HepG2 (cell line): Measurements from ENCODE around the gene TET2.

Experiments used
- ATF7 ChIP-seq, 2 experiments: fragments of 450-650 bp in 1 of 2; sonication (generic) in 1 of 2; formaldehyde crosslinking in 1 of 2; IDR thresholded peaks; 2 replicates each; pipeline versions ENCODE4 v1.4.0 to v1.6.1; 2016 to 2020; ENCODE audit warnings: antibody characterized with exemption in 1 of 2, mild to moderate bottlenecking in 1 of 2, missing genetic modification reagents in 1 of 2
- CENPT ChIP-seq: sonication (generic); formaldehyde crosslinking; IDR thresholded peaks from 2 replicates; pipeline ENCODE4 v1.8.0; 2022; ENCODE audit warnings: low read depth, mild to moderate bottlenecking, moderate library complexity, missing genetic modification reagents
- CTCF ChIP-seq: sonication (generic); formaldehyde crosslinking; IDR thresholded peaks from 2 replicates; pipeline ENCODE4 v1.5.0; 2020; ENCODE audit warnings: mild to moderate bottlenecking, missing genetic modification reagents, moderate library complexity
- NR2F6 ChIP-seq, 2 experiments: IDR thresholded peaks; 2 replicates each; pipeline ENCODE4 v1.6.1; 2016; ENCODE audit warnings: antibody characterized with exemption in 1 of 2, mild to moderate bottlenecking in 1 of 2
- POLR2A ChIP-seq, 2 experiments: IDR thresholded peaks; 2 replicates each; pipeline ENCODE4 v1.6.1; 2011; ENCODE audit warnings: low read depth in 2 of 2, low read length in 2 of 2, mild to moderate bottlenecking in 1 of 2, moderate library complexity in 1 of 2; ENCODE audit not compliant: insufficient read depth in 1 of 2
- RARG ChIP-seq: sonication (generic); formaldehyde crosslinking; IDR thresholded peaks from 2 replicates; pipeline ENCODE4 v1.4.0; 2020; ENCODE audit warnings: low read depth, mild to moderate bottlenecking, missing genetic modification reagents
- WIZ ChIP-seq: sonication (generic); formaldehyde crosslinking; IDR thresholded peaks from 2 replicates; pipeline ENCODE4 v1.5.1; 2020; ENCODE audit warnings: mild to moderate bottlenecking, missing genetic modification reagents
- ZBTB33 ChIP-seq: sonication (generic); formaldehyde crosslinking; IDR thresholded peaks from 2 replicates; pipeline ENCODE4 v1.4.0; 2020; ENCODE audit warnings: missing genetic modification reagents
- ZFP62 ChIP-seq: sonication (generic); formaldehyde crosslinking; IDR thresholded peaks from 2 replicates; pipeline ENCODE4 v1.4.0; 2020; ENCODE audit warnings: missing genetic modification reagents
- ZKSCAN1 ChIP-seq: fragments of 150-350 bp; IDR thresholded peaks from 2 replicates; pipeline ENCODE4 v1.6.1; 2014; ENCODE audit warnings: low read length
- ZNF24 ChIP-seq: fragments of 450-650 bp; IDR thresholded peaks from 2 replicates; pipeline ENCODE4 v1.6.1; 2017; ENCODE audit warnings: antibody characterized with exemption, mild to moderate bottlenecking
- ZNF839 ChIP-seq: sonication (generic); formaldehyde crosslinking; IDR thresholded peaks from 2 replicates; pipeline ENCODE4 v1.4.0; 2020; ENCODE audit warnings: missing genetic modification reagents, mild to moderate bottlenecking, borderline replicate concordance
- ZSCAN30 ChIP-seq: sonication (generic); formaldehyde crosslinking; IDR thresholded peaks from 2 replicates; pipeline ENCODE4 v1.5.0; 2020; ENCODE audit warnings: mild to moderate bottlenecking, missing genetic modification reagents

GRCh38 chr4:105164548-105164947 lies 17.9 kb downstream of the TET2 start:
- TF ChIP-seq CENPT (CRISPR knock-in tag) (no peak), NR2F6 (IDR thresholded peaks at IDR 0.05) (no peak), NR2F6 (CRISPR knock-in tag; IDR thresholded peaks at IDR 0.05) (no peak), CTCF (CRISPR knock-in tag) (no peak), ZFP62 (CRISPR knock-in tag) (no peak), ZSCAN30 (CRISPR knock-in tag) (no peak), POLR2A (IDR thresholded peaks at IDR 0.05; ENCODE audit: insufficient read depth in 1 of 2, low read depth in 2 of 2, low read length in 2 of 2) (no peak), ZKSCAN1 (no peak), RARG (CRISPR knock-in tag) (no peak), ZNF839 (CRISPR knock-in tag) (no peak), ZNF24 (no peak), ZBTB33 (no peak), ATF7 (IDR thresholded peaks at IDR 0.05) (no peak), ATF7 (CRISPR knock-in tag; IDR thresholded peaks at IDR 0.05) (no peak), WIZ (CRISPR knock-in tag) (no peak)
